Progenitor cell of endocrine pancreas (in vitro differentiated cells): ENCODE measurements around the gene TOX4. TPM values are rescaled to one million over a fixed set of nuclear protein-coding genes. Genes with fewer than 3 reads are reported as not detected.
A peak's percentile ranks its signal among the peaks of the same experiment; 100 is the strongest.
"Not testable (repeated sequence)": the region's sequence is repeated elsewhere in the genome, so short reads cannot be mapped to it uniquely, and the experiment has no call there.

Source experiments
- DNase-seq: peaks from one replicate; pipeline ENCODE4 v3.0.0; 2021; ENCODE audit warnings: low spot score; ENCODE audit not compliant: unreplicated experiment
- H3K27ac Mint-ChIP-seq: 2 replicates; pipeline ENCODE4 v1.8.0; 2021; ENCODE audit warnings: mild to moderate bottlenecking, moderate library complexity, mixed read lengths
- H3K27me3 Mint-ChIP-seq: 2 replicates; pipeline ENCODE4 v1.8.0; 2021; ENCODE audit warnings: mixed read lengths
- H3K36me3 Mint-ChIP-seq: 2 replicates; pipeline ENCODE4 v1.8.0; 2022; ENCODE audit warnings: mixed read lengths; ENCODE audit not compliant: insufficient read depth
- H3K4me1 Mint-ChIP-seq: 2 replicates; pipeline ENCODE4 v1.8.0; 2021; ENCODE audit warnings: low read depth, mixed read lengths
- H3K4me3 Mint-ChIP-seq: 2 replicates; pipeline ENCODE4 v1.8.0; 2021; ENCODE audit warnings: low read depth, mild to moderate bottlenecking, moderate library complexity, mixed read lengths
- H3K9me3 Mint-ChIP-seq: 2 replicates; pipeline ENCODE4 v1.8.0; 2021; ENCODE audit warnings: low read depth, mixed read lengths
- total RNA-seq: library from RNA; stranded (reverse); gene quantifications from 2 replicates; pipeline ENCODE4 v1.2.1, GENCODE V29; 2021
- TF ChIP-seq, protein P1 (sequence below): fragments of 200-600 bp; sonication (generic); IDR thresholded peaks from one replicate; pipeline ENCODE4 v1.5.0; 2021; ENCODE audit warnings: antibody characterized with exemption, mild to moderate bottlenecking; ENCODE audit not compliant: unreplicated experiment

TOX4 gene
- total RNA-seq, 1 donor from 2014 or later: 71.8 TPM

DNA sequence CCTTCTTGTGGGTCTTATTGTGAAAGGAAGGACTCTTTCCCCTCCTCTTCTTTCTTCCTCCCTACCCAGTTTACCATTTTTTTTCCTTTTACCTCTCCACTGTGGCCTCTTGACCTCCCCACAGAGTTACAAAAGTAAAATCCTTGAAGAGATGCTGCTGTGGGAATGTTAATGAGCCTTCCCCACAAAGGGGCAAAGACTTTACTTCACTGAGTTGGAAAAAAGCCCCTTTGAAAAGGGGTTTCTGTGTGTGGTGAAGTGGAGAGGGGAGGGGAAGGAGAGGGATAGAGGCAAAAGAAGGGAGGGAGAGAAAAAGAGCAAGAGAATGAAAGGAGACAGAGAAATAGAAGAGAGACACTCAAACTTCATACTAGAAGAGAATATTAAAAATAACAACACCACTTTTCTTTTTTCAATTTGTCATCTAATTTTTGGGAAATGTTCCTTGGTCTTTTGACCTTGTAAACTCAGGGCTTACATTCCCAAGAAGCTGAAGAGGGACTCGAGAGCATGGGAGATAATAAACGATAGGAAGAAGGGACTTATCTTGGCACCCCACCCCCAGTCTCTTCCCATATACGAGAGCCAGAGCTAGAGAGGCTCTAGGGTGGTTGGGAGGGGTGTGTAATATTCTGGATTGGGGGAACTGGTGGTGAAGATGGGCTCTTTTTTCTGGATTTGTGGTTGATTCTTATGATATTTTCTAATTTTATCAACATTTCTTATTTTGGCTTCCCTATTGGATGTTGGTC is 62.4 kb downstream of the TOX4 start:
- H3K27ac Mint-ChIP-seq: peak overlapping the region; percentile 51
- no peaks in the 10 kb centered on the region for H3K9me3 Mint-ChIP-seq
- no peak overlapping the region for H3K4me3 Mint-ChIP-seq
- peaks cover 36% of the 10 kb centered on the region for H3K4me1 Mint-ChIP-seq
- no peaks in the 10 kb centered on the region for H3K36me3 Mint-ChIP-seq
- no peaks in the 10 kb centered on the region for H3K27me3 Mint-ChIP-seq
- no peak for DNase-seq
- TF ChIP-seq, protein P1, sequence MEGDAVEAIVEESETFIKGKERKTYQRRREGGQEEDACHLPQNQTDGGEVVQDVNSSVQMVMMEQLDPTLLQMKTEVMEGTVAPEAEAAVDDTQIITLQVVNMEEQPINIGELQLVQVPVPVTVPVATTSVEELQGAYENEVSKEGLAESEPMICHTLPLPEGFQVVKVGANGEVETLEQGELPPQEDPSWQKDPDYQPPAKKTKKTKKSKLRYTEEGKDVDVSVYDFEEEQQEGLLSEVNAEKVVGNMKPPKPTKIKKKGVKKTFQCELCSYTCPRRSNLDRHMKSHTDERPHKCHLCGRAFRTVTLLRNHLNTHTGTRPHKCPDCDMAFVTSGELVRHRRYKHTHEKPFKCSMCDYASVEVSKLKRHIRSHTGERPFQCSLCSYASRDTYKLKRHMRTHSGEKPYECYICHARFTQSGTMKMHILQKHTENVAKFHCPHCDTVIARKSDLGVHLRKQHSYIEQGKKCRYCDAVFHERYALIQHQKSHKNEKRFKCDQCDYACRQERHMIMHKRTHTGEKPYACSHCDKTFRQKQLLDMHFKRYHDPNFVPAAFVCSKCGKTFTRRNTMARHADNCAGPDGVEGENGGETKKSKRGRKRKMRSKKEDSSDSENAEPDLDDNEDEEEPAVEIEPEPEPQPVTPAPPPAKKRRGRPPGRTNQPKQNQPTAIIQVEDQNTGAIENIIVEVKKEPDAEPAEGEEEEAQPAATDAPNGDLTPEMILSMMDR: no peak

DNA sequence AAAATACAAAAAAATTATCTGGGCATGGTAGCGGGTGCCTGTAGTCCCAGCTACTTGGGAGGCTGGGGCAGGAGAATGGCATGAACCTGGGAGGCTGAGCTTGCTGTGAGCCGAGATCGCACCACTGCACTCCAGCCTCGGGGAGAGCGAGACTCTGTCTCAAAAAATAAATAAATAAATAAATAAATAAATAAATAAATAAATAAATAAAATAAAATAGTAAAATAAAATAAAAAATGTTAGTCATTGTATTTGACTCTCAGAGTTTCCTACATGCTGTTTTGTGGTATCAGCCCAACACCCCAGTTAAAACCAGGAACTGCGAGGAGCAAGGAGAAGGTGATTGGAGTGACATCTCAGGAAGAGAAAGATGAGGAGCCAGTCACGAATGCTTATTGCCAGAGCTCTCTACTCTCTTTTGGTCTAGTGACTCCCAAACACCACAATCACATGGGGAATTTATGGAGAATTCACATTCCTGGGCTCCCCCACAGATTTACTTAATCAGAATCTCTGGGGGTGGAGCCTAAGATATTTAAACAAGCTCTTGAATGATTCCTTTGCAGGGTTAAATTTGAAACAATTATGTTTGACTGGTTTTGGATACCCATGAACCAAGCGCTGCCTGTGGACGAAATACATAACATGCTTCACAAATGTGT is 64.5 kb downstream of the TOX4 start:
- TF ChIP-seq, protein P1: no peak
- Mint-ChIP-seq H3K27me3 (no peaks in the 10 kb centered on the region), H3K9me3 (no peaks in the 10 kb centered on the region), H3K4me1 (peaks cover 23% of the 10 kb centered on the region), H3K4me3 (no peak overlapping the region), H3K36me3 (no peaks in the 10 kb centered on the region), H3K27ac (no peak overlapping the region)
- DNase-seq: no peak

- TF ChIP-seq, protein P1: no peak
- DNase-seq: no peak
- no peaks in the 10 kb centered on the region for H3K27me3 Mint-ChIP-seq
- H3K27ac Mint-ChIP-seq: peak overlapping the region; percentile 68
- H3K9me3 Mint-ChIP-seq: no peaks in the 10 kb centered on the region
- peaks cover 19% of the 10 kb centered on the region for H3K4me1 Mint-ChIP-seq
- H3K36me3 Mint-ChIP-seq: no peaks in the 10 kb centered on the region
- peak overlapping the region; percentile 57 for H3K4me3 Mint-ChIP-seq
Measured at GRCh38 chr14:21543521-21543960, 66.5 kb downstream of the TOX4 start.

DNA sequence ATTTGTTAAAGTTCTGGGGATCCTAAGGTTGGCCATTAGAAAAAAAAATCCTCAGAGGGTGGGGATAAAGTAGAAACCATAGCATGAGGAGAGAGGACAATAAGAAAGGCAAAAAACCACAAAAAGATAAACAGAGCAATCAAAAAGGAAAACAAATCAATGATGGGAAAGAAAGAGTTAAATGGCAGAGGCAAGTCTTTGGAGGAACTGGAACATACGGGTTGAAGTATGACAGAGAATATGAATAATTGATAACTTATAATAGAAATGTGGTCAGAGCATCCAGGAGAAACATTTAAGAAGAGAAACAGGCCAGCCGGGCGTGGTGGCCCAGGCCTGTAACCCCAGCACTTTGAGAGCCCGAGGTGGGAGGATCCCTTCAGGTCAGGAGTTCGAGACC is 67.0 kb downstream of the TOX4 start:
- H3K27ac Mint-ChIP-seq: peak overlapping the region; percentile 68
- no peaks in the 10 kb centered on the region for H3K9me3 Mint-ChIP-seq
- H3K4me3 Mint-ChIP-seq: peak overlapping the region; percentile 57
- DNase-seq: no peak
- TF ChIP-seq, protein P1: no peak
- peaks cover 19% of the 10 kb centered on the region for H3K4me1 Mint-ChIP-seq
- H3K36me3 Mint-ChIP-seq: no peaks in the 10 kb centered on the region
- no peaks in the 10 kb centered on the region for H3K27me3 Mint-ChIP-seq

DNA sequence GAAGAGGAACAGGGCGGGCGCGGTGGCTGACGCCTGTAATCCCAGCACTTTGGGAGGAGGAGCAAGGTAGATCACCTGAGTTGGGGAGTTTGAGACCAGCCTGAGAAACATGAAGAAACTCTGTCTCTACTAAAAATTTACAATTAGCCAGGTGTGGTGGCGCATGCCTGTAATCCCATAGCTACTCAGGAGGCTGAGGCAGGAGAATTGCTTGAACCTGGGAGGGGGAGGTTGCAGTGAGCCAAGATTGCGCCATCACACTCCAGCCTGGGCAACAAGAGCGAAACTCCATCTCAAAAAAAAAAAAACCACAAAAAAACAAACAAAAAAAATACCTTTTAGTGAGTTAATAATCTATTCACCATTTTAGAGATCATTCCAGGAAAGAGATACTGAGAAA is 67.6 kb downstream of the TOX4 start:
- H3K4me1 Mint-ChIP-seq: peaks cover 14% of the 10 kb centered on the region
- H3K27me3 Mint-ChIP-seq, DNase-seq, H3K4me3 Mint-ChIP-seq, H3K9me3 Mint-ChIP-seq, H3K27ac Mint-ChIP-seq, H3K36me3 Mint-ChIP-seq: not testable (repeated sequence)

Other genes starting within 250 kb of the TOX4 start
- 676 and 690 TPM in 2 replicates for gene HNRNPC, start 207.8 kb upstream of the TOX4 start, total RNA-seq
- 0.19 and 0.58 TPM in 2 replicates for gene RPGRIP1, start 197.1 kb upstream of the TOX4 start, total RNA-seq
- gene SUPT16H, start 93.2 kb upstream of the TOX4 start, total RNA-seq: 106 and 108 TPM in 2 replicates
- gene CHD8, start 21.1 kb upstream of the TOX4 start, total RNA-seq: 147 and 149 TPM in 2 replicates
- 41.0 and 45.2 TPM in 2 replicates for gene RAB2B, start 236 bp upstream of the TOX4 start, total RNA-seq
- gene METTL3, start 34.1 kb downstream of the TOX4 start, total RNA-seq: 82.6 and 82.7 TPM in 2 replicates
- gene SALL2, start 49.2 kb downstream of the TOX4 start, total RNA-seq: 83.5 and 89.2 TPM in 2 replicates
- gene OR10G3, start 102.9 kb downstream of the TOX4 start, total RNA-seq: not detected in 2 replicates
- gene OR10G2, start 157.7 kb downstream of the TOX4 start, total RNA-seq: not detected in 2 replicates
- not detected in 2 replicates for gene OR4E2, start 176.6 kb downstream of the TOX4 start, total RNA-seq
- gene OR4E1, start 196.6 kb downstream of the TOX4 start, total RNA-seq: not detected in 2 replicates